GM19351 (cell line): ENCODE data around the gene HK1.
"Not testable (repeated sequence)": the region's sequence is repeated elsewhere in the genome, so short reads cannot be mapped to it uniquely, and the experiment has no call there.

Experiments
- ATAC-seq: cut with Tn5 transposase; IDR thresholded peaks from one replicate; pipeline ENCODE4 v1.9.1; 2021; ENCODE audit warnings: mild to moderate bottlenecking, moderate library complexity; ENCODE audit not compliant: unreplicated experiment

The HK1 gene

GRCh38 chr10:69325637-69326523 lies 47.6 kb downstream of the HK1 start:
- ATAC-seq = not testable (repeated sequence)

- ATAC-seq = no peak
Measured at GRCh38 chr10:69326692-69327091, 48.4 kb downstream of the HK1 start.

- ATAC-seq = peak; percentile 81
Measured at GRCh38 chr10:69327463-69328379, 49.4 kb downstream of the HK1 start.

- ATAC-seq = no peak
Measured at GRCh38 chr10:69328380-69328735, 50.1 kb downstream of the HK1 start.

- ATAC-seq = not testable (repeated sequence)
Measured at GRCh38 chr10:69328888-69329287, 50.6 kb downstream of the HK1 start.

- no peak for ATAC-seq
Measured at GRCh38 chr10:69329721-69330178, 51.5 kb downstream of the HK1 start.

GRCh38 chr10:69331161-69331560 lies 52.9 kb downstream of the HK1 start:
- no peak for ATAC-seq

GRCh38 chr10:69332278-69333010 lies 54.1 kb downstream of the HK1 start:
- no peak for ATAC-seq

GRCh38 chr10:69333205-69333604 lies 54.9 kb downstream of the HK1 start:
- ATAC-seq = no peak

GRCh38 chr10:69333865-69334301 lies 55.6 kb downstream of the HK1 start:
- ATAC-seq = not testable (repeated sequence)

GRCh38 chr10:69334302-69335062 lies 56.2 kb downstream of the HK1 start:
- ATAC-seq = no peak

GRCh38 chr10:69335063-69335587 lies 56.8 kb downstream of the HK1 start:
- no peak for ATAC-seq

- ATAC-seq = no peak
Measured at GRCh38 chr10:69335613-69336012, 57.3 kb downstream of the HK1 start.

GRCh38 chr10:69336952-69337295 lies 58.6 kb downstream of the HK1 start:
- ATAC-seq = no peak

- ATAC-seq = no peak
Measured at GRCh38 chr10:69337296-69338132, 59.2 kb downstream of the HK1 start.

- no peak for ATAC-seq
Measured at GRCh38 chr10:69338133-69338456, 59.8 kb downstream of the HK1 start.

GRCh38 chr10:69338547-69339450 lies 60.5 kb downstream of the HK1 start:
- ATAC-seq = no peak

- ATAC-seq = no peak
Measured at GRCh38 chr10:69340695-69341094, 62.4 kb downstream of the HK1 start.
